B cell (primary cell): ENCODE results near the gene CERS6. TPM values are rescaled to one million over a fixed set of nuclear protein-coding genes. Genes with fewer than 3 reads are reported as not detected.

Experiments
- ATAC-seq: fragments of 200-7000 bp; cut with Tn5 transposase; one replicate; pipeline ENCODE4 v1.10.0; 2021; ENCODE audit warnings: low read depth, mild to moderate bottlenecking, moderate number of reproducible peaks, moderate library complexity
- CTCF ChIA-PET: fragments of 350-600 bp; sonication (Branson Sonifier 250); formaldehyde crosslinking; loops from one replicate; lab custom pipeline; 2021; ENCODE audit warnings: antibody characterized with exemption, inconsistent platforms; lab: Charles Lee
- POLR2A ChIA-PET: fragments of 350-600 bp; sonication (Branson Sonifier 250); formaldehyde crosslinking; loops from one replicate; lab custom pipeline; 2021; ENCODE audit warnings: antibody characterized with exemption; lab: Charles Lee
- DNase-seq: peaks from one replicate; pipeline ENCODE4 v3.0.0; 2013
- H2AFZ ChIP-seq: 2 replicates; pipeline ENCODE4 v1.6.1; 2012; ENCODE audit warnings: mild to moderate bottlenecking, low read depth, low read length; ENCODE audit not compliant: insufficient read depth, poor library complexity, severe bottlenecking
- H3K27ac ChIP-seq, 2 donors: 1 replicate in 1 of 2; 2 replicates in 1 of 2; pipeline ENCODE4 v1.5.1; 2012 to 2013; ENCODE audit warnings: low read length in 2 of 2, mild to moderate bottlenecking in 2 of 2, moderate library complexity in 1 of 2
- H3K27me3 ChIP-seq, 4 experiments: fragments of 200-600 bp in 1 of 4; sonication (generic) in 1 of 4; replicated peaks in 1 of 4; 1 replicate in 2 of 4; 2 replicates in 2 of 4; pipeline versions ENCODE4 v1.6.1 to v1.7.0; 2013 to 2016; ENCODE audit warnings: low read length in 3 of 4, mild to moderate bottlenecking in 2 of 4, mixed read lengths in 1 of 4, moderate library complexity in 1 of 4; ENCODE audit not compliant: insufficient read depth in 4 of 4, control insufficient read depth in 3 of 4; ENCODE audit errors: control extremely low read depth in 1 of 4
- H3K36me3 ChIP-seq, 2 experiments: replicated peaks in 1 of 2; 1 replicate in 1 of 2; 2 replicates in 1 of 2; pipeline versions ENCODE4 v1.6.1 to v1.7.1; 2013; ENCODE audit warnings: low read length in 1 of 2; ENCODE audit not compliant: insufficient read depth in 2 of 2, control insufficient read depth in 1 of 2; ENCODE audit errors: control extremely low read depth in 1 of 2, extremely low read depth in 1 of 2
- H3K4me1 ChIP-seq, 2 donors: fragments of 200-600 bp in 1 of 2; sonication (generic) in 1 of 2; 1 replicate in 1 of 2; 2 replicates in 1 of 2; pipeline versions ENCODE4 v1.5.1 to v1.6.1; 2013 to 2017; ENCODE audit warnings: low read length in 2 of 2; ENCODE audit not compliant: control insufficient read depth in 2 of 2, insufficient read depth in 2 of 2
- H3K4me2 ChIP-seq: replicated peaks from 2 replicates; pipeline ENCODE3; 2012; ENCODE audit warnings: mild to moderate bottlenecking, low read depth, low read length; ENCODE audit not compliant: poor library complexity, severe bottlenecking
- H3K4me3 ChIP-seq, 5 experiments: fragments of 200-600 bp in 1 of 5; sonication (generic) in 1 of 5; 1 replicate in 3 of 5; 2 replicates in 2 of 5; pipeline versions ENCODE4 v1.5.1 to v1.7.0; 2011 to 2016; ENCODE audit warnings: low read length in 4 of 5, mild to moderate bottlenecking in 4 of 5, low read depth in 2 of 5, control low read depth in 1 of 5, moderate library complexity in 1 of 5; ENCODE audit not compliant: insufficient read depth in 1 of 5; ENCODE audit errors: control extremely low read depth in 1 of 5, extremely low read depth in 1 of 5
- H3K79me2 ChIP-seq: fragments of 200-600 bp; sonication (generic); one replicate; pipeline ENCODE4 v1.6.0; 2016; ENCODE audit warnings: low read length; ENCODE audit not compliant: control insufficient read depth, insufficient read depth
- H3K9ac ChIP-seq: fragments of 200-600 bp; sonication (generic); 2 replicates; pipeline ENCODE4 v1.6.1; 2017; ENCODE audit warnings: mild to moderate bottlenecking, low read length, moderate library complexity
- H3K9me3 ChIP-seq, 3 donors: one replicate each; pipeline versions ENCODE4 v1.6.1 to v1.7.1; 2013; ENCODE audit warnings: low read length in 2 of 3; ENCODE audit not compliant: control insufficient read depth in 2 of 3, insufficient read depth in 1 of 3; ENCODE audit errors: control extremely low read depth in 1 of 3
- H4K20me1 ChIP-seq: 2 replicates; pipeline ENCODE4 v1.6.0; 2012; ENCODE audit warnings: mild to moderate bottlenecking, low read length; ENCODE audit not compliant: insufficient read depth, control insufficient read depth, poor library complexity, severe bottlenecking
- H3K27ac Mint-ChIP-seq: one replicate; pipeline ENCODE4 v1.8.0; 2021; ENCODE audit warnings: mixed read lengths
- H3K27me3 Mint-ChIP-seq: one replicate; pipeline ENCODE4 v1.8.0; 2021; ENCODE audit warnings: mixed read lengths
- H3K4me1 Mint-ChIP-seq: one replicate; pipeline ENCODE4 v1.8.0; 2021; ENCODE audit warnings: mixed read lengths
- H3K4me3 Mint-ChIP-seq: one replicate; pipeline ENCODE4 v1.8.0; 2021; ENCODE audit warnings: mixed read lengths
- H3K9me3 Mint-ChIP-seq: one replicate; pipeline ENCODE4 v1.8.0; 2022; ENCODE audit warnings: mixed read lengths; ENCODE audit not compliant: insufficient read depth
- CTCF ChIP-seq: fragments of 200-600 bp; IDR thresholded peaks from one replicate; pipeline ENCODE4 v1.8.0; 2022; ENCODE audit warnings: antibody characterized with exemption, mild to moderate bottlenecking
- EZH2 ChIP-seq: IDR thresholded peaks from 2 replicates; pipeline ENCODE4 v1.6.1; 2012; ENCODE audit warnings: borderline replicate concordance, low read depth, mild to moderate bottlenecking, moderate library complexity, low read length; ENCODE audit not compliant: insufficient read depth, poor library complexity, severe bottlenecking
- WGBS: methylation state at CpG from one replicate; pipeline ENCODE4 v1.1.5; 2013; ENCODE audit warnings: missing lambda C conversion rate; ENCODE audit not compliant: insufficient coverage; 5-methylcytosine and 5-hydroxymethylcytosine counted together
- intact Hi-C: fragments of 100-400 bp; cut with micrococcal nuclease; formaldehyde crosslinking; loops from one replicate; pipeline ENCODE4 v1.10.0; 2022
- polyA plus RNA-seq: library from polyadenylated mRNA; depleted of rRNA; stranded (reverse); fragments of >200 nt; gene quantifications from 2 replicates; pipeline ENCODE4 v1.2.3, GENCODE V29; 2012
- total RNA-seq, 2 donors: library from RNA; stranded (reverse); fragments of 120-200 nt in 1 of 2; gene quantifications; 1 replicate in 1 of 2; 2 replicates in 1 of 2; pipeline versions ENCODE4 v1.2.3 to v1.2.4, GENCODE V29; 2013 to 2022

CERS6 gene
- total and polyA plus RNA-seq, 2 donors (not counting 1 experiment from before 2014, with no cell fraction given), result 2.2 to 5.5 TPM

- POLR2A ChIA-PET, result no interaction called here
- Histone ChIP-seq H3K27ac (no peak overlapping the region), H3K4me1 (peaks cover 12 to 16% of the 10 kb centered on the region in 2 donors), H3K9ac (no peak overlapping the region), H2AFZ (no peak overlapping the region), H3K4me3 (no peak overlapping the region), H3K36me3 (peaks cover 0 to 2% of the 10 kb centered on the region in 2 experiments), H3K4me2 (no peak overlapping the region), H3K9me3 (peaks cover 4 to 17% (median 5%) of the 10 kb centered on the region in 3 donors), H3K27me3 (no peaks in the 10 kb centered on the region), H3K79me2 (peaks cover 88% of the 10 kb centered on the region), H4K20me1 (no peaks in the 10 kb centered on the region)
- TF ChIP-seq CTCF (no peak), EZH2 (no peak)
- H3K4me3 Mint-ChIP-seq, result no peak overlapping the region
- no peak for DNase-seq
- no peak for ATAC-seq
- CTCF ChIA-PET, result interaction anchor here (1.3 kb wide), 1 partner anchor 16 kb away, joined by 3 read pairs; no protein-coding TSS in a partner anchor
- intact Hi-C loops, result no loop called here
- H3K9me3 Mint-ChIP-seq, result peaks cover 9% of the 10 kb centered on the region
- 100% methylated on average over 1 of the region's 1 CpG for WGBS
- H3K27me3 Mint-ChIP-seq, result no peaks in the 10 kb centered on the region
- H3K4me1 Mint-ChIP-seq, result peaks cover 19% of the 10 kb centered on the region
- H3K27ac Mint-ChIP-seq, result no peak overlapping the region
Measured at GRCh38 chr2:168538133-168538532, 82.1 kb downstream of the CERS6 start.

GRCh38 chr2:168538534-168538933 is 82.5 kb downstream of the CERS6 start:
- peaks cover 84% of the 10 kb centered on the region for H3K79me2 ChIP-seq
- Mint-ChIP-seq H3K9me3 (peaks cover 9% of the 10 kb centered on the region), H3K4me1 (peaks cover 15% of the 10 kb centered on the region), H3K27me3 (no peaks in the 10 kb centered on the region), H3K27ac (no peak overlapping the region), H3K4me3 (no peak overlapping the region)
- H3K27ac ChIP-seq, result no peak overlapping the region
- WGBS, result no CpG with 5 or more reads among the region's 2 CpGs
- CTCF ChIA-PET, result interaction anchor here (1.3 kb wide), 1 partner anchor 15 kb away, joined by 3 read pairs; no protein-coding TSS in a partner anchor
- H3K9ac ChIP-seq, result no peak overlapping the region
- peaks cover 0 to 2% of the 10 kb centered on the region in 2 experiments for H3K36me3 ChIP-seq
- TF ChIP-seq EZH2 (no peak), CTCF (no peak)
- intact Hi-C loops, result no loop called here
- POLR2A ChIA-PET, result no interaction called here
- no peaks in the 10 kb centered on the region for H3K27me3 ChIP-seq
- DNase-seq (no peak), ATAC-seq (no peak)
- H2AFZ ChIP-seq, result no peak overlapping the region
- H3K4me3 ChIP-seq, result no peak overlapping the region
- H3K4me2 ChIP-seq, result no peak overlapping the region
- H3K4me1 ChIP-seq, result peaks cover 9 to 13% of the 10 kb centered on the region in 2 donors
- H4K20me1 ChIP-seq, result no peaks in the 10 kb centered on the region
- peaks cover 4 to 17% (median 5%) of the 10 kb centered on the region in 3 donors for H3K9me3 ChIP-seq
